Mesendoderm (in vitro differentiated cells): ENCODE data around the gene SOX30.
"Not testable (repeated sequence)": the region's sequence is repeated elsewhere in the genome, so short reads cannot be mapped to it uniquely, and the experiment has no call there.

Experiments
- DNase-seq: peaks from one replicate; pipeline ENCODE4 v3.0.0; 2013
- H2AK5ac ChIP-seq: 2 replicates; pipeline ENCODE4 v1.6.1; 2013; ENCODE audit warnings: low read length, inconsistent platforms
- H2BK120ac ChIP-seq: 2 replicates; pipeline ENCODE4 v1.6.1; 2013; ENCODE audit warnings: low read depth, mild to moderate bottlenecking, low read length, moderate library complexity, mixed read lengths
- H2BK15ac ChIP-seq: replicated peaks from 2 replicates; pipeline ENCODE4 v1.6.1; 2013; ENCODE audit warnings: low read depth, mild to moderate bottlenecking, moderate library complexity
- H2BK5ac ChIP-seq: 2 replicates; pipeline ENCODE4 v1.6.1; 2013; ENCODE audit warnings: low read length, inconsistent platforms
- H3K18ac ChIP-seq: 2 replicates; pipeline ENCODE4 v1.6.1; 2013; ENCODE audit warnings: mild to moderate bottlenecking, low read length, mixed read lengths
- H3K23ac ChIP-seq: one replicate; pipeline ENCODE4 v1.6.1; 2013; ENCODE audit warnings: low read length
- H3K27ac ChIP-seq: 2 replicates; pipeline ENCODE4 v1.5.1; 2013; ENCODE audit warnings: low read depth, mild to moderate bottlenecking, inconsistent platforms, low read length, moderate library complexity
- H3K27me3 ChIP-seq: 2 replicates; pipeline ENCODE4 v1.6.1; 2013; ENCODE audit warnings: low read length, control low read depth, mild to moderate bottlenecking, inconsistent platforms; ENCODE audit not compliant: insufficient read depth, poor library complexity
- H3K36me3 ChIP-seq: 2 replicates; pipeline ENCODE4 v1.6.1; 2013; ENCODE audit warnings: low read length, inconsistent platforms; ENCODE audit not compliant: control insufficient read depth, insufficient read depth
- H3K4ac ChIP-seq: one replicate; pipeline ENCODE4 v1.6.1; 2013; ENCODE audit warnings: low read depth, mild to moderate bottlenecking, low read length, moderate library complexity
- H3K4me1 ChIP-seq: 2 replicates; pipeline ENCODE4 v1.6.1; 2013; ENCODE audit warnings: low read depth, low read length, inconsistent platforms; ENCODE audit not compliant: control insufficient read depth
- H3K4me2 ChIP-seq: 2 replicates; pipeline ENCODE4 v1.6.1; 2013; ENCODE audit warnings: low read length
- H3K4me3 ChIP-seq: 2 replicates; pipeline ENCODE4 v1.5.1; 2013; ENCODE audit warnings: mild to moderate bottlenecking, low read length
- H3K56ac ChIP-seq: one replicate; pipeline ENCODE4 v1.6.1; 2013; ENCODE audit warnings: low read length
- H3K79me1 ChIP-seq: 2 replicates; pipeline ENCODE4 v1.6.1; 2013; ENCODE audit warnings: low read length, inconsistent platforms
- H3K79me2 ChIP-seq: 2 replicates; pipeline ENCODE4 v1.6.1; 2013; ENCODE audit warnings: mild to moderate bottlenecking, low read length; ENCODE audit not compliant: control insufficient read depth, insufficient read depth
- H3K9ac ChIP-seq: 2 replicates; pipeline ENCODE4 v1.6.1; 2013; ENCODE audit warnings: low read length, inconsistent platforms
- H4K5ac ChIP-seq: one replicate; pipeline ENCODE4 v1.6.1; 2013; ENCODE audit warnings: low read length
- H4K8ac ChIP-seq: one replicate; pipeline ENCODE4 v1.6.1; 2013; ENCODE audit warnings: low read depth, mild to moderate bottlenecking, control low read depth, low read length, moderate library complexity
- WGBS: extraction: QIAGEN DNeasy Blood & Tissue Kit; methylation state at CpG from one replicate; pipeline ENCODE4 v1.1.7; 2013; ENCODE audit warnings: low lambda C conversion rate, missing lambda C conversion rate; ENCODE audit not compliant: insufficient coverage; ENCODE audit errors: extremely low coverage; 5-methylcytosine and 5-hydroxymethylcytosine counted together

SOX30 gene

GRCh38 chr5:157689942-157690689, 37.9 kb upstream of the SOX30 start:
- H2AK5ac ChIP-seq: no peak overlapping the region

GRCh38 chr5:157687198-157687554, 34.9 kb upstream of the SOX30 start:
- Histone ChIP-seq H2AK5ac (no peak overlapping the region), H4K5ac (no peak overlapping the region), H3K79me1 (no peaks in the 10 kb centered on the region), H3K4me1 (no peaks in the 10 kb centered on the region), H3K18ac (no peak overlapping the region), H2BK5ac (no peak overlapping the region), H3K23ac (no peak overlapping the region), H3K9ac (no peak overlapping the region), H3K4me3 (no peak overlapping the region), H2BK120ac (no peak overlapping the region), H3K36me3 (no peaks in the 10 kb centered on the region), H3K4ac (no peak overlapping the region), H3K27me3 (no peaks in the 10 kb centered on the region), H4K8ac (no peak overlapping the region), H3K4me2 (no peak overlapping the region), H3K56ac (no peak overlapping the region), H3K27ac (no peak overlapping the region), H2BK15ac (no peak overlapping the region), H3K79me2 (no peaks in the 10 kb centered on the region)
- no CpG with 5 or more reads among the region's 1 CpG for WGBS
- no peak for DNase-seq

More at GRCh38 chr5:157689942-157690689, 37.9 kb upstream of the SOX30 start:
- Histone ChIP-seq H3K27me3 (no peaks in the 10 kb centered on the region), H4K8ac (no peak overlapping the region), H3K4ac (no peak overlapping the region), H3K4me2 (no peak overlapping the region), H3K79me2 (no peaks in the 10 kb centered on the region), H4K5ac (no peak overlapping the region), H2BK15ac (no peak overlapping the region), H2BK120ac (no peak overlapping the region), H3K18ac (no peak overlapping the region), H2BK5ac (no peak overlapping the region), H3K36me3 (no peaks in the 10 kb centered on the region), H3K79me1 (no peaks in the 10 kb centered on the region), H3K4me1 (no peaks in the 10 kb centered on the region), H3K4me3 (no peak overlapping the region), H3K23ac (no peak overlapping the region), H3K27ac (no peak overlapping the region), H3K56ac (no peak overlapping the region), H3K9ac (no peak overlapping the region)
- no peak for DNase-seq
- no CpG with 5 or more reads among the region's 52 CpGs for WGBS

- not testable (repeated sequence) for H3K4me2 ChIP-seq, H3K27me3 ChIP-seq, H2BK120ac ChIP-seq, H3K79me2 ChIP-seq, H4K8ac ChIP-seq, H3K4ac ChIP-seq, H3K4me3 ChIP-seq, H3K79me1 ChIP-seq, H2BK5ac ChIP-seq, H3K18ac ChIP-seq, H3K23ac ChIP-seq, H3K9ac ChIP-seq, H3K56ac ChIP-seq, H3K27ac ChIP-seq, H2BK15ac ChIP-seq, H2AK5ac ChIP-seq, H4K5ac ChIP-seq, DNase-seq, H3K36me3 ChIP-seq, H3K4me1 ChIP-seq
- no CpG with 5 or more reads among the region's 14 CpGs for WGBS
Measured at GRCh38 chr5:157686276-157687197, 34.3 kb upstream of the SOX30 start.

GRCh38 chr5:157682257-157682656, 30.0 kb upstream of the SOX30 start:
- no CpG with 5 or more reads among the region's 3 CpGs for WGBS
- Histone ChIP-seq H2BK15ac (no peak overlapping the region), H3K56ac (no peak overlapping the region), H3K4me2 (no peak overlapping the region), H4K5ac (no peak overlapping the region), H2BK5ac (no peak overlapping the region), H3K27me3 (no peaks in the 10 kb centered on the region), H4K8ac (no peak overlapping the region), H3K27ac (no peak overlapping the region), H3K18ac (no peak overlapping the region), H3K36me3 (no peaks in the 10 kb centered on the region), H3K9ac (no peak overlapping the region), H2BK120ac (no peak overlapping the region), H2AK5ac (no peak overlapping the region), H3K79me2 (no peaks in the 10 kb centered on the region), H3K4me1 (no peaks in the 10 kb centered on the region), H3K4ac (no peak overlapping the region), H3K4me3 (no peak overlapping the region), H3K23ac (no peak overlapping the region), H3K79me1 (no peaks in the 10 kb centered on the region)
- DNase-seq: no peak

GRCh38 chr5:157681048-157681447, 28.8 kb upstream of the SOX30 start:
- DNase-seq: no peak

More at GRCh38 chr5:157681048-157681447, 28.8 kb upstream of the SOX30 start:
- Histone ChIP-seq H2AK5ac (no peak overlapping the region), H3K4ac (no peak overlapping the region), H3K18ac (no peak overlapping the region), H3K4me1 (no peaks in the 10 kb centered on the region), H2BK120ac (no peak overlapping the region), H3K56ac (no peak overlapping the region), H2BK5ac (no peak overlapping the region), H3K4me2 (no peak overlapping the region), H3K27ac (no peak overlapping the region), H3K27me3 (no peaks in the 10 kb centered on the region), H4K5ac (no peak overlapping the region), H3K9ac (no peak overlapping the region), H3K79me1 (no peaks in the 10 kb centered on the region), H2BK15ac (no peak overlapping the region), H4K8ac (no peak overlapping the region), H3K79me2 (no peaks in the 10 kb centered on the region), H3K36me3 (no peaks in the 10 kb centered on the region), H3K23ac (no peak overlapping the region), H3K4me3 (no peak overlapping the region)
- no CpG with 5 or more reads among the region's 4 CpGs for WGBS
